DMS53 treated with DMSO at 0.1 percent for 48 hours (cell line): Measurements from ENCODE around the gene CLEC14A.

ENCODE experiments used
- DNase-seq: peaks from one replicate; lab custom pipeline; 2025; ENCODE audit not compliant: unreplicated experiment; lab: John Stamatoyannopoulos, UW

Gene CLEC14A

GRCh38 chr14:38206689-38207376 is 49.1 kb downstream of the CLEC14A start:
- DNase-seq, result no peak

DNA sequence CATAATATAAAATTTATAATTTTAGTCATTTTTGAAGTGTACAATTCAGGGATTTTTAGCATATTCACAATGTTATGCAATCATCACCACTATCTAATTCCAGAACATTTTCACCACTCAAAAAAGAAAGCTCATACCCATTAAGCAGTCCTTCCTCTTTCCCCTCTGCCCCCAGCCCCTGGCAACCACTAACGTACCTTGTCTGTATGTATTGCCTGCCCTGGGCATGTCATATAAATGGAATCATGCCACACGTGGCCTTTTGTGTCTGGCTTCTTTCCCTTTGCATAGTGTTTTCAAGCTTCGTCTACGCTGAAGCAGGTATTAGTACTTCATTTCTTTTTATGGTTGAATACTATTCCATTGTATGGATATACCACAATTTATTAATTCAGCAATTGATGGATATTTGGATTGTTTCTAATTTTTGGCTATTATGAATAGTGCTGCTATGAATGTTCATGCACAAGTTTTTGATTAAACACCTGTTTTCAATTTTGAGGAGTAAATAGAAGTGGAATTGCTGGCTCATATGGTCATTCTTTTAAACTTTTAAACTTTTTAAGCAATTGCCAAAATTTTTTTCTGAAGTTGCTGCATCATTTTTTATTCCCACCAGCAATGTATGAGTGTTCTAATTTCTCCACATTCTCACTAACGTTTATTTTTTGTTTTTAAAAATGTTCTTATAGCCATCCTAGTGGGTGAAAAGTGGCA is 49.8 kb downstream of the CLEC14A start:
- no peak for DNase-seq

DNA sequence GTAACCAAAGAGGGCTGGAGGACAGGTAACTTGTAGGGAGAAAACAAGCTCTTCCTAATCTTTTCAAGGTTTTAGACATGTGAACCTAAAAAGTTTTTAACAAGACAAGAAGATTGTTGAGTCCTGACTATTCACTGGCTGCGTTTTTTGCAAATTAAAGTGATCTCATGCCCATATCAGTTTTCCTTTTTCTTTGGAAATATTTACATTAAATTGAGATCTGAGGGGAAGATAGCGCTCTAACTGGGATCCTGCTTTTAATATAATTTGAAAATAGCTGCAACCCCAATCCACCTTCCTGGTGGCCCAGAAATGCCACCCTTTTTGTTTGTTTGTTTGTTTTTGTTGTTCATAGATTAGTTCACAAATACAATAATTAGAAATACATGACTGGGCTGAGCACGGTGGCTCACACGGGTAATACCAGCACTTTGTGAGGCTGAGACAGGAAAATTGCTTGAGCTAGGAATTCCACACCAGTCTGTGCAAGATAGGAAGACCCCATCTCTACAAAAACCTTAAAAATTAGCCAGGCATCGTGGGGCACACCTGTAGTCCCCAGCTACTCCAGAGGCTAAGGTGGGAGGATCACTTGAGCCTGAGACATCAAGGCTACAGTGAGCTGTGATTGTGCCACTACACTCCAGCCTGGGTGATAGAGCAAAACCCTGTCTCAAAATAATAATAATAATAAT is 50.6 kb downstream of the CLEC14A start:
- no peak for DNase-seq

DNA sequence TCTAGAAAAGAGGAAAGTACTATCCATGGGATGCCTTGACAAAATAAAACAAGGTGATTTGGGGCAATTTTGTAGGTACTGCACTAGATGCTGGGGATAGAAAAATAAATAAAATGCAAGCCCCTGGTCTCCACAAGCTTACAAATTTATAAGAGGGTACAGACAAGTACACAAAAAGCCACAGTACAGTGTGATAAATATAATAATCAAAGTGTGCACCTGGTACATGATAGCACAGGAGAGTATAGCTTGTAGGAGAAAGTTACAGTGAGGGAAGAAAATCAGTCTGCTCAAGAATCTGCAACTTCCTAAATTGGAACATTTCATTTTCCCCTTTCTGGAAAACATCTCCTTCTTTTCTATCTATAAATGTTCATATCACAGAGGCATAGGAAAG is 51.2 kb downstream of the CLEC14A start:
- DNase-seq, result no peak
